ENCODE results near the gene AKR7A3. TPM values are rescaled to one million over a fixed set of nuclear protein-coding genes. Genes with fewer than 3 reads are reported as not detected.
A peak's percentile ranks its signal among the peaks of the same experiment; 100 is the strongest.

The AKR7A3 gene
- total and polyA plus RNA-seq, 12 donors, result 0.13 to 0.66 (median 0.25) TPM; not detected in 2

GRCh38 chr1:19255288-19255687, 33.3 kb downstream of the AKR7A3 start:
- ATAC-seq (no peak), DNase-seq (no peak)
- H3K27me3 ChIP-seq, result no peaks in the 10 kb centered on the region
- 87% methylated on average over 4 of the region's 4 CpGs for WGBS, 2 donors
- peaks cover 9 to 46% (median 30%) of the 10 kb centered on the region in 9 donors for H3K4me1 ChIP-seq
- no peaks in the 10 kb centered on the region for H3K9me3 ChIP-seq
- H3K27ac ChIP-seq, result no peak overlapping the region
- intact Hi-C loops (cut with DNase I), result loop anchor here in 5 of 10 donors (10.0 kb wide), 1 partner anchor 400 kb away; no protein-coding TSS in a partner anchor
- H3K4me3 ChIP-seq, result no peak overlapping the region
- peaks cover 0 to 58% (median 20%) of the 10 kb centered on the region in 9 donors for H3K36me3 ChIP-seq
- TF ChIP-seq CTCF (IDR thresholded peaks at IDR 0.05), result no peak

DNA sequence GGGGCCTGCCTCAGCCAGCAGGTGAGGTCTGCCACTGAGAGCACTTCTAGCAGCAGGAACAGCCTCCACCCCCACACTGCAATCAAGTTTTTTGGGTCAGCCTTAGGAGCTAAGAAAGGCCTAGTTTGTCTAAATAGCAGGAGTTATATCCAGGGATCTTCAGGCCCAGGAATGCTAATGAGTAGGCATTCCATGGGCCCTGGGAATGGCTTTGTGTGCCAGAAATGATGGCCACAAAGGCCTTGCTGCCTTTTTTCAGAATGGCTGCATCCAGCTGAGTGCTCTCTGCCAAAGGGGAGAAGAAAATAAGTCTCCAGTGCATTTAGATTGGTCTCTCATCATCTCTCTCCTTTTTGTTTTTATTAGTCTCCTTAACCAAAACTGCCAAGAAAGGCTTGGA, 34.2 kb downstream of the AKR7A3 start:
- no peak for DNase-seq
- no peak for ATAC-seq
- no peak for TF ChIP-seq CTCF (IDR thresholded peaks at IDR 0.05)

GRCh38 chr1:19251305-19252196, 37.0 kb downstream of the AKR7A3 start, which contains the start of the genes EMC1 and MRTO4:
TSS of gene EMC1 (minus strand) at chr1:19251524. CDS start at chr1:19251509, 15 bp downstream.
TSS of gene MRTO4 (plus strand) at chr1:19251805. CDS start at chr1:19251836, 31 bp downstream.
- Histone ChIP-seq H3K27me3 (no peaks in the 10 kb centered on the region), H3K9me3 (no peaks in the 10 kb centered on the region), H3K4me1 (peaks cover 9 to 42% (median 32%) of the 10 kb centered on the region in 9 donors), H3K36me3 (peaks cover 0 to 21% (median under 1%) of the 10 kb centered on the region in 9 donors), H3K27ac (peak within 1 kb of the TSS; percentile 87 to 99 (median 97)), H3K4me3 (peak within 1 kb of the TSS; percentile 71 to 91 (median 84))
- DNase-seq, result peak; percentile 88 to 89
- intact Hi-C loops (cut with DNase I), result loop anchor here in 5 of 10 donors (10.0 kb wide), 1 partner anchor 403 kb away; no protein-coding TSS in a partner anchor
- peak; percentile 97 to 98 (median 97) for ATAC-seq
- WGBS, 2 donors, result 0% methylated on average over 81 of the region's 81 CpGs
- no peak for TF ChIP-seq CTCF (IDR thresholded peaks at IDR 0.05)

More for the DNA sequence above, 34.2 kb downstream of the AKR7A3 start:
- H3K36me3 ChIP-seq, result peaks cover 0 to 50% (median 17%) of the 10 kb centered on the region in 9 donors
- H3K9me3 ChIP-seq, result no peaks in the 10 kb centered on the region
- peaks cover 9 to 55% (median 38%) of the 10 kb centered on the region in 9 donors for H3K4me1 ChIP-seq
- H3K27me3 ChIP-seq, result no peaks in the 10 kb centered on the region
- H3K4me3 ChIP-seq, result no peak overlapping the region
- no peak overlapping the region for H3K27ac ChIP-seq
- intact Hi-C loops (cut with DNase I), result loop anchor here in 5 of 10 donors (10.0 kb wide), 1 partner anchor 400 kb away; no protein-coding TSS in a partner anchor

DNA sequence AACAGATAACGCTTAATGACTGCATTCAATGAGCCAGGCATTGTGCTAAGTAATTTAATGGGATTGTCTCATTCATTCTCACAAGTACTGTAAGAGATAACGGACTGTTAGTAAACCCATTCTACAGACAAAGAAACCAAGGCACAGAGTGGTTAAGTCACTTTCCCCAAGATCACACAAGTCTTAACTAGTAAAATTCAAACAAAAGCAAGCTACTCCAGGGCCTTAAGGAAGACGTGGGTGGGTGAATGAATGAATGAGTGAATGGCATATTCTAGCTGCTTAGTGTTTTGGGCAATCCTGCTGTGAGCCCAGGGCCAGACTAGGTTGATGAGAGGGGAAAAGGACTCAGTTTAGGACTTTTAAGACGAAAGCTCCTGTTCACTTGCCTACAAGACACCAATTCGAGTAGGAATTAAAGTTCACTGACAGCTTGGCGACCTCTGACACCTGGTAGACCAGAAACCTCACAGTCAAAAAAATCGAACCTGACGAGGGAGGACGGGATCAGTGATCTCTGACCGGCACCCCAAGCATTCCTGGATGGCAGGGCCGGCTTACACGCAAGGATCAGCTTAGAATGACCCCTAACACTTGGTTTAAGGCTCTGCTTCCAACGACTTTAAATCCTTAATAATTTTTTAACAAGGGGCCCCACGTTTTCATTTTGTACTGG, 37.8 kb downstream of the AKR7A3 start:
- H3K36me3 ChIP-seq, result peaks cover 0 to 15% (median 0%) of the 10 kb centered on the region in 9 donors
- no peaks in the 10 kb centered on the region for H3K27me3 ChIP-seq
- intact Hi-C loops (cut with DNase I), result loop anchor here in 5 of 10 donors (10.0 kb wide), 1 partner anchor 404 kb away; no protein-coding TSS in a partner anchor
- TF ChIP-seq CTCF (IDR thresholded peaks at IDR 0.05), result no peak
- peak overlapping the region; percentile 71 to 91 (median 84) for H3K4me3 ChIP-seq
- 11 to 13% methylated on average over 14 of the region's 14 CpGs for WGBS, 2 donors
- ATAC-seq (no peak), DNase-seq (no peak)
- H3K27ac ChIP-seq, result peak overlapping the region in 9 of 10 donors; percentile 87 to 99 (median 97)
- H3K9me3 ChIP-seq, result no peaks in the 10 kb centered on the region
- peaks cover 9 to 42% (median 32%) of the 10 kb centered on the region in 9 donors for H3K4me1 ChIP-seq
